ENCODE results near the gene CTBP2.

Gene CTBP2

GRCh38 chr10:125101581-125101980 is 58.8 kb downstream of the CTBP2 start:
- no peak for DNase-seq

DNA sequence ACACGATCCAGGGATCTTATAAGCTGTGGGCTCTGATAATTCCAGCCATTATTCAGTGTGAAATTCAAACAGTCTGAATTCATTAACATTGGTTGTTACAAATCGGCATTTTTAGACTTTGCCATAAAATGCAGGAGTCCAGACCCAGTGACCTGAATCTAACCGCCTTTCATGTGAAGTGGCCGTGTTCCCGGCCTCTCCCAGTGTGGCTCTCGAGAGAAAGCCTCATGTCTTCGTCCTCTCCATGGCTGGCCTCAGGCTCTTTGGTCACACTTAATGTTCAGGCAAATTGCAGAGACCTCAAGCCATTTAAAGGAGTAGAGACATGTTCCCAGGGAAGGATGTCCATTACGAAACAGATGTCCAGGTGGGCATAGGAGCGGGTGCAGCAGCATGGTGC is 59.3 kb downstream of the CTBP2 start:
- DNase-seq = no peak

DNA sequence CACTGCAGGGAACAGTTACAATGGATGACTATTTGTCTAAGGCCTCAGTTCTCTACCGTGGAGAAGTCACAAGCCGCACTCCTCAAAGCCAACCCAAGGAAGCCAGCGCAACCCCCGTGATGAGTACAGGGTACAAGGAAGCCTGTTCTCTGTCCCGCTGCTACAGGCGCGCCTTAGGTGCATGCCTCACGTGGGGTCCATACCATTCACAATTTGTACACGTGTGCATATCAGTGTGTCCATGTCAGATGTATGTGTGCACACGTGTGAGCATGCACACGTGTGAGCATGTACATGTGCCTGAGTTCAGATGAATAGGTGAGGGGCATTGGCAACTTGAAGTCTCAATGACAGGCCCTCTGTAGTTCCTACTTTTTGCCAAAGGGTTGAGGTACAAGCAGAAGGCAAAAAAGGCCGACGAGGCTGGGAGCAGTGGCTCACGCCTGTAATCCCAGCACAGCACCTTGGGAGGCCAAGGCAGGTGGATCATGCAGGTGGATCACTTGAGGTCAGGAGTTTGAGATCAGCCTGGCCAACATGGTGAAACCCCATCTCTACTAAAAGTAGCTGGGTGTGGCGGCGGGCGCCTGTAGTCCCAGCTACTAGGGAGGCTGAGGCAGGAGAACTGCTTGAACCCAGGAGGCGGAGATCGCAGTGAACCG is 62.8 kb downstream of the CTBP2 start:
- no peak for DNase-seq

DNA sequence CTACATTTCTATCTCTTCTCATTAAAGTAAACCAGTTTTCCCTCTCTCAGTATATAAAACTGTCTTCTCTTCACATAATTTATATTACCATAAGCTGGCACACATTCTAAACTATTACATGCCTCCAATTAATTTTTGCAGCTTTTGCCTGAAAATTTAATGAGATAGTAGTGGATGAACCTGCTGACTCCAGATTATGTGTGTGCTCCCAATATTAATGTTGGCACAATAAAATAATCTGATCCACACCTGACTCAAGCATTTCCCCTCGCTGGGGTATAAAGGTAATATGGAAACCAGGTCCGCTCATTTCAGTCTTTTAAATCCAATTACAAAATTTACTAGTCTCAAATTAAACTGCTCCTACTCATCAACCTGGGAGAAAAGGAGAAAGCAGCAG is 63.4 kb downstream of the CTBP2 start:
- DNase-seq = no peak

DNA sequence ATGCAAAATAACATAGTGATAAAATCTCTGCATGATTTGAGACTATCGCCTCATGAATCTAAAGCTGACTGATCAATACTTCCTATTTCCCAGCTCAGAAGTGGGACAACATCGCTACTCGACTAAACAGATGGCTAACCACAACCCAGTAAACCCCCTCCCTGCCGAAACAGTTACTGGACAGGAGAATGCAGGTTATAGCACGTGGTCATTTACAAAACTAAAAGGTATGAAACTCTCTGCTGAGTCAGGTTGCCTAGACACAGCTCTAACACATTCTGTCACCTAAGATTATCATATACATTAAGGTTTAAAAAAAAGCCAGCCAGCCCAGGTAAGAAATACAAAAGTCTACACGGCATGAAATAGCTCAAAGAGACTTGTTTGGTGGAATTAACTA is 64.0 kb downstream of the CTBP2 start:
- DNase-seq = no peak

GRCh38 chr10:125095776-125096175 is 64.6 kb downstream of the CTBP2 start:
- DNase-seq = no peak

DNA sequence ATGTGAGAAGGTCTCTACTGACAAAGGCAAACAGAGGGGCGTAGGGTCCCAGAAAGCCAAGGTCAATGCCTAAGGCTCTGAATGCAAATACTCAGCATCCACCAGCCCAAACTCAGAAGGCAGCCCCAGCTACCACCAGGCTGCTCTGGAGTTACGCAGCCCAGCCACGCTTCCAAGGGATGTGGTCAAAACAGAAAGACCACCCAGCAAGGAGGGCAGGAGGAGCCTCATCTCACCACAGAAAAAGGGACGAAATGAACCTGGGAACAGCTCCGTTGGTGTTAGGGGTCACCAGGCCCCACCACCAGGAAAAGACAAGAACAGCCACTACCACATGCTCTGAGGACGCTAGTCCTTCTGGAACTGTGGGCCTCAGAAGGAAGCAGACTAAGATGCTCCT is 65.1 kb downstream of the CTBP2 start:
- no peak for DNase-seq

GRCh38 chr10:125094806-125095205 is 65.6 kb downstream of the CTBP2 start:
- DNase-seq = no peak

- DNase-seq = no peak
Measured at GRCh38 chr10:125093974-125094705, 66.2 kb downstream of the CTBP2 start.

- DNase-seq = no peak
Measured at GRCh38 chr10:125093199-125093973, 67.0 kb downstream of the CTBP2 start.

GRCh38 chr10:125092564-125093031 is 67.8 kb downstream of the CTBP2 start:
- DNase-seq = no peak

- DNase-seq = no peak
Measured at GRCh38 chr10:125091891-125092290, 68.5 kb downstream of the CTBP2 start.

GRCh38 chr10:125089469-125089868 is 70.9 kb downstream of the CTBP2 start:
- DNase-seq = no peak

DNA sequence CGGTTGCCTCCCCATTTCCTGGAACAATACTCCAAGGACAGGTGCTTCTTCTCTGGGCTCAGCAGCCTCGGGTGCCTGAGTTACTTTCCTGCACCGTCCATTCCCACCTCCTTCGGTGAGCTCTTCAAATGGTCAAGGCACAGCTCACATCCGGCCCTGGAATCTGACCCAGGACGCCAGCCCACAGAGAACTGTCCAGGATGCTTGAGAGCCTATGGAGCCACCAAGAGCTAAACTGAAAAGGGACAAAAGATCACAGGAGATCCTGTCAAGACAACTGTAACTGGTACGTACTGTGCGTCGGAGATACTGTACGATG is 72.5 kb downstream of the CTBP2 start:
- no peak for DNase-seq

- no peak for DNase-seq
Measured at GRCh38 chr10:125087191-125087896, 73.0 kb downstream of the CTBP2 start.

- no peak for DNase-seq
Measured at GRCh38 chr10:125086691-125087090, 73.7 kb downstream of the CTBP2 start.

GRCh38 chr10:125085258-125086054 is 74.9 kb downstream of the CTBP2 start:
- no peak for DNase-seq

DNA sequence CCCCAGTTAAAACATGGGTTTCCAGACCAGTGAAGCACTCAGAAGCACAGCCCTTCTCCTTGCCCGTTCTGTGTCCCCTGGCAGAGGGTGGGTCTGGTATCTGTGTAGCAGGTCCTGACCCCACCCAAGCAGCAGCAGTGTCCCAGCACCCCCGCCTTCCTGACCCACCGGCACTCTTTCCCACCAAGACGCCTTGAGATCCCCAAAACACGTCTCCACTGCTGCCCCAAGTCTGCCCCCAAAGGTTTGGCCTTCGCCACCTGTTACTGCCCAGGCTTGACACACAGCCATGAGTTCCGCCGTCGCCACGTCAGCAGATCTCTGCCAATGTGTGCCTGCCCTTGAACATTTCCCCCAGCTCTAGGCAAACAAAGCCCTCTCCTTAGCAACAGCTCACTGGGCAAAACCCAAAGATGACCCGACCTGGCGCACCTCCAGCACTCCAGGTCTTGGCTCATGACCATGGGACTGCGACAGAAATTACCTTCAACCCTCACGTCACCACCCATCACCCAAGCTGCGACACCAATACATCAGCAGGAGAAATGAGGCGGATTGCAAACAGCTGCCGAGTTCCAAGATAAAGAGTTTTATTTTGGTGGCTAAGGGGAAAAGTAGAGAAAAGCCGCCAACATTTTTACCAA is 75.6 kb downstream of the CTBP2 start:
- no peak for DNase-seq

- DNase-seq = no peak
Measured at GRCh38 chr10:125084191-125084613, 76.2 kb downstream of the CTBP2 start.

DNA sequence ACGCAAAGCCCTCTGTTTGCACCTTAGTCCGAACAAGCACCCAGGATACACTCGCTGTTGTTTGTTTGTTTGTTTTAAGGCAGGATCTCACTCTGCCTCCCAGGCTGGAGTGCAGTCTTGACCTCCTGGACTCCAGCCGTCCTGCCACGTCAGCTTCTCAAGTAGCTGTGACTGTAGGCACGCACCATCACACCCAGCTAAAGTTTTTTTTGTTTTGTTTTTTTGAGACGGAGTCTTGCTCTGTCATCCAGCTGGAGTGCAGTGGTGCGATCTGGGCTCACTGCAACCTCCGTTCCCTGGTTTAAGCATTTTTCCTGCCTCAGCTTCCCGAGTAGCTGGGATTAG is 76.8 kb downstream of the CTBP2 start:
- DNase-seq = no peak

DNA sequence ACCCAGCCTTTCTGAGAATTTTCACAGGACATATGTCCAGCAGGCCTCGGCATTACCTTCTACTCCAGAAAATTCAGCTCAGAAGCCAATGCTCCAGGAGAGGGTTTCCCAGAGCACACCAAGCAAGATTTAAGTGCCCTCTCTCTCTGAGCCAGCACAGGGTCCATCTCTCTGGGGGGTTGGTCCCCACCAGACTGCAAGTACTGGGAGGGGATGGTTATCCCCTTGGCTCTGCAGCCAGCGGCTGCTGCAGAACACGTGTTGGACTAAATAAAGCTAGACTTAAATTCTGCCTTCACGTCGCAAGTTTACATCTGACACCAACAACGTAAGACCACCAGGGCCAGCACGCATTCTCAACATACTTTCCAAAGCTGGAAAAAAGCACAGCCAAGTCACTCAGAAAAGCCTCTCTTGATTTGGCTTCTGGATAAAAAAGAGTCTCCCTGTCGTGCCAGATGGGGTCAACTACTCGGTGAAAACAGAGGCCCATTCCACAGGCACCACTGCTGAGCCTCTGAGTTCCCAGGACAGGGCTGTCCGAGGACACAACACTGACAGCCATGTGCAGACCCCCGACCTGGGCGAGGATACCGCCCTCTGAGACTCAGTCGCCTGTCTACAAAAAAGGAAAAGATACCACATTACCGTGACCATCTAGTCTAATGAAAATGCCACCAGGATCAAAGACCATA is 77.3 kb downstream of the CTBP2 start:
- no peak for DNase-seq

Data from NCI-H1417 treated with DMSO at 0.1 percent for 48 hours (cell line).